ENCODE measurements around the gene RRP8.

DNA sequence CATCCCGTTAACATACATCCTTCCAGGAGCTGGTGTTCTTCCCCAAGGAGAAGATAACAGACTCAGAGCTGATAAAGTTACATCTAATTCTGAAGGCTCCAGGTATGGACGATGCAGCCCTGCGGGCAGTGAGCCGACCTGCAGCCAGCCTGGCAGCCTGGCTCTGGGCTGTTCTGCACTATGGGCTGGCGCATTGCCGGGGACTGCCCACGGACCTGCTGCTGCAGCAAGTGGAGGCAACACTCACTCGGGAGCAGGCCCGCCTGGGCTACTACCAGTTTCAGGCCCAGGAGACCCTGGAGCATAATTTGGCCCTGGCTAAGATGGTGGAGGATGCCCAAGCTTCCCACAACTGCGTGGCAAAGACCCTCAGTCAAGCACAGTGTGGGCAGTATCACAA is 39.7 kb downstream of the RRP8 start:
- TF ChIP-seq, protein P1, sequence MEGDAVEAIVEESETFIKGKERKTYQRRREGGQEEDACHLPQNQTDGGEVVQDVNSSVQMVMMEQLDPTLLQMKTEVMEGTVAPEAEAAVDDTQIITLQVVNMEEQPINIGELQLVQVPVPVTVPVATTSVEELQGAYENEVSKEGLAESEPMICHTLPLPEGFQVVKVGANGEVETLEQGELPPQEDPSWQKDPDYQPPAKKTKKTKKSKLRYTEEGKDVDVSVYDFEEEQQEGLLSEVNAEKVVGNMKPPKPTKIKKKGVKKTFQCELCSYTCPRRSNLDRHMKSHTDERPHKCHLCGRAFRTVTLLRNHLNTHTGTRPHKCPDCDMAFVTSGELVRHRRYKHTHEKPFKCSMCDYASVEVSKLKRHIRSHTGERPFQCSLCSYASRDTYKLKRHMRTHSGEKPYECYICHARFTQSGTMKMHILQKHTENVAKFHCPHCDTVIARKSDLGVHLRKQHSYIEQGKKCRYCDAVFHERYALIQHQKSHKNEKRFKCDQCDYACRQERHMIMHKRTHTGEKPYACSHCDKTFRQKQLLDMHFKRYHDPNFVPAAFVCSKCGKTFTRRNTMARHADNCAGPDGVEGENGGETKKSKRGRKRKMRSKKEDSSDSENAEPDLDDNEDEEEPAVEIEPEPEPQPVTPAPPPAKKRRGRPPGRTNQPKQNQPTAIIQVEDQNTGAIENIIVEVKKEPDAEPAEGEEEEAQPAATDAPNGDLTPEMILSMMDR (IDR thresholded peaks at IDR 0.05), result no peak
- no peak for TF ChIP-seq POLR2AphosphoS5 (IDR thresholded peaks at IDR 0.05)

Measured in upper lobe of left lung (tissue), 4 donors.